ENCODE data around the gene CTSV.
"Not testable (repeated sequence)": the region's sequence is repeated elsewhere in the genome, so short reads cannot be mapped to it uniquely, and the experiment has no call there.

Gene CTSV

DNA sequence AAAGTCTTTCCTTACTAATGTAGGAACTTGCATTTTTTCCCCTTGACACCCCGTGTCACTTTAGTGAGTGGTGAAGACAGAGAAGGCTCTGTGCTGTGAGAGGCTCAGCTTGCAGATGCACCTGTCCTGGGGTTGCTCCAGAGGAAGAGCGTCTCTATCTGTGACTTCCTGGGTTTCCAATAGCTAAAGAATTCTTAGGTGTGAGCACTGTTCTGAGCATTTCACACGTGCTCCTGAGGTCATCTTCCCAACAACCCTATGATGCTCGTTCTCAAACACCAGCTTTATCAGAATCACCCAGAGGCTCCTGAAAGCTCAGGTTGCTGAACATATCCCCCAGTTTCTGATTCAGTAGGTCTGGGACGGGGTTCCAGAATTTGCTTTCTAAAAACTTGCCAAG, 6.4 kb upstream of the CTSV start:
- Histone ChIP-seq H3K27ac (ENCODE audit: insufficient read depth, low read length, poor library complexity, severe bottlenecking) (no peak overlapping the region), H3K27me3 (replicated peaks; ENCODE audit: control insufficient read depth, insufficient read depth, low read length, poor library complexity, severe bottlenecking) (peaks cover 9% of the 10 kb centered on the region), H3K9me3 (ENCODE audit: control insufficient read depth, low read length) (no peaks in the 10 kb centered on the region), H3K4me1 (ENCODE audit: control insufficient read depth, insufficient read depth, low read length, poor library complexity, severe bottlenecking) (no peaks in the 10 kb centered on the region), H3K36me3 (ENCODE audit: control insufficient read depth, insufficient read depth, low read length) (no peaks in the 10 kb centered on the region), H3K4me3 (ENCODE audit: insufficient read depth, low read depth, low read length, poor library complexity, severe bottlenecking) (no peak overlapping the region)
- no peak for DNase-seq

DNA sequence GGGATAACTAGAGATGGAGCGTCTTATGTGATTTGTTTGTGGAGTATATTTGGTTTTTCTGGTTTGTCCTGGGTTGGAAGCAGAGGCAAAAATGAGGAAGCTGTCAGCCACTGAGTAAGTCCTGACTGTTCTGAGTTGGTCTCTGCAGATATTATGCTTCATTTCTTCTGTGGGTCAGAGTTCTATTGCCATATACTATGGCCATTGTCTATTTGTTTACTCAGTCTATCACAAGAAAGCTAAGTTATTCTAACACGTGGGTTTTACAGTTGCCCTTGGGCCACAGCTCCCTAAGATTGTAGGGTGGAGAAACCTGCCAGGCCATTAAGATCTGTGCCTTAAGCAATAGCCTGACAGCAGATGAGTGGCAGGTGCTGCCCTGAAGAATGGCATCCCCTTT, 3.0 kb upstream of the CTSV start:
- peaks cover 22% of the 10 kb centered on the region for H3K27me3 ChIP-seq (replicated peaks; ENCODE audit: control insufficient read depth, insufficient read depth, low read length, poor library complexity, severe bottlenecking)
- DNase-seq = no peak
- peaks cover 11% of the 10 kb centered on the region for H3K4me1 ChIP-seq (ENCODE audit: control insufficient read depth, insufficient read depth, low read length, poor library complexity, severe bottlenecking)

DNA sequence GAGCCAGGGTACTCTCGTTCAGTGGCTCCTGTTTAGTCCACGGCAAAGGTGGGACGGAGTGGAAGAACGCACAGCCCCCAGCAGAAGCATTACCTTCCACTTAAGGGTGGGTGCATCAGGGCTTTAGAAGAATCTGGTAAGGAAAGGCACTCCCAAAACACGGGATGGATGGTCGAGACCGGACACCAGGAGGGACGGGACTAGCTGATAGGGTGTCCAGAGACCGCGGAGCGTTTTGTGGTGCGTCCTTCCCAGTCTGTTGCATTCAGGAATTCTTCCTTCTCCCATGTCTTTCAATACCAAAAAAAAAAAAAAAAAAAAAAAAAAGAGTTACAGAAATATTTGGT, 545 bp upstream of the CTSV start:
- peaks cover 22% of the 10 kb centered on the region for H3K27me3 ChIP-seq (replicated peaks; ENCODE audit: control insufficient read depth, insufficient read depth, low read length, poor library complexity, severe bottlenecking)
- no peak for DNase-seq
- no peak overlapping the region for H3K27ac ChIP-seq (ENCODE audit: insufficient read depth, low read length, poor library complexity, severe bottlenecking)

More for the DNA sequence above, 3.0 kb upstream of the CTSV start:
- H3K36me3 ChIP-seq (ENCODE audit: control insufficient read depth, insufficient read depth, low read length) = no peaks in the 10 kb centered on the region
- H3K27ac ChIP-seq (ENCODE audit: insufficient read depth, low read length, poor library complexity, severe bottlenecking) = no peak overlapping the region
- no peaks in the 10 kb centered on the region for H3K9me3 ChIP-seq (ENCODE audit: control insufficient read depth, low read length)
- no peak overlapping the region for H3K4me3 ChIP-seq (ENCODE audit: insufficient read depth, low read depth, low read length, poor library complexity, severe bottlenecking)

DNA sequence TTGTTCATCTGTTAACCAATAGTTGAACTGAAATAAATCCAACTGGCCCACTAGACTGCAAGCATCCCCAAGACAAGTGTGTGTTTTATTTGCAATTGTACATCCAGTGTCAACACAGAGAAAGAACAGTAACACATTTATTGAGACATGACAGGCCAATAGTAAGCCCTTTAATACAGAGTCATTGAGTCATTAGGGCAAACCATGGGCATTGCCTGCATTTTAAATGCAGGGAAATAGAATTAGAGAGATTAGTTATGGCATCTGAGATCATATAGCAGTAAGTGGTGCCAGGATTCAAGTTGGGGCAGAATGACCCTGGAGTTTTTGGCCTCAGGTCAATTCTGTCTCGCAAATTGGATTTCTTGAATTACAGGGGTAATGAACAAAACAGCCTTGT, 15.4 kb downstream of the CTSV start:
- H3K27ac ChIP-seq (ENCODE audit: insufficient read depth, low read length, poor library complexity, severe bottlenecking); H3K36me3 ChIP-seq (ENCODE audit: control insufficient read depth, insufficient read depth, low read length); H3K9me3 ChIP-seq (ENCODE audit: control insufficient read depth, low read length); H3K4me1 ChIP-seq (ENCODE audit: control insufficient read depth, insufficient read depth, low read length, poor library complexity, severe bottlenecking); H3K27me3 ChIP-seq (replicated peaks; ENCODE audit: control insufficient read depth, insufficient read depth, low read length, poor library complexity, severe bottlenecking); H3K4me3 ChIP-seq (ENCODE audit: insufficient read depth, low read depth, low read length, poor library complexity, severe bottlenecking); DNase-seq: not testable (repeated sequence)

More for the DNA sequence above, 545 bp upstream of the CTSV start:
- H3K9me3 ChIP-seq (ENCODE audit: control insufficient read depth, low read length) = no peaks in the 10 kb centered on the region
- H3K36me3 ChIP-seq (ENCODE audit: control insufficient read depth, insufficient read depth, low read length) = no peaks in the 10 kb centered on the region
- peaks cover 11% of the 10 kb centered on the region for H3K4me1 ChIP-seq (ENCODE audit: control insufficient read depth, insufficient read depth, low read length, poor library complexity, severe bottlenecking)
- H3K4me3 ChIP-seq (ENCODE audit: insufficient read depth, low read depth, low read length, poor library complexity, severe bottlenecking) = peak overlapping the region; percentile 54

DNA sequence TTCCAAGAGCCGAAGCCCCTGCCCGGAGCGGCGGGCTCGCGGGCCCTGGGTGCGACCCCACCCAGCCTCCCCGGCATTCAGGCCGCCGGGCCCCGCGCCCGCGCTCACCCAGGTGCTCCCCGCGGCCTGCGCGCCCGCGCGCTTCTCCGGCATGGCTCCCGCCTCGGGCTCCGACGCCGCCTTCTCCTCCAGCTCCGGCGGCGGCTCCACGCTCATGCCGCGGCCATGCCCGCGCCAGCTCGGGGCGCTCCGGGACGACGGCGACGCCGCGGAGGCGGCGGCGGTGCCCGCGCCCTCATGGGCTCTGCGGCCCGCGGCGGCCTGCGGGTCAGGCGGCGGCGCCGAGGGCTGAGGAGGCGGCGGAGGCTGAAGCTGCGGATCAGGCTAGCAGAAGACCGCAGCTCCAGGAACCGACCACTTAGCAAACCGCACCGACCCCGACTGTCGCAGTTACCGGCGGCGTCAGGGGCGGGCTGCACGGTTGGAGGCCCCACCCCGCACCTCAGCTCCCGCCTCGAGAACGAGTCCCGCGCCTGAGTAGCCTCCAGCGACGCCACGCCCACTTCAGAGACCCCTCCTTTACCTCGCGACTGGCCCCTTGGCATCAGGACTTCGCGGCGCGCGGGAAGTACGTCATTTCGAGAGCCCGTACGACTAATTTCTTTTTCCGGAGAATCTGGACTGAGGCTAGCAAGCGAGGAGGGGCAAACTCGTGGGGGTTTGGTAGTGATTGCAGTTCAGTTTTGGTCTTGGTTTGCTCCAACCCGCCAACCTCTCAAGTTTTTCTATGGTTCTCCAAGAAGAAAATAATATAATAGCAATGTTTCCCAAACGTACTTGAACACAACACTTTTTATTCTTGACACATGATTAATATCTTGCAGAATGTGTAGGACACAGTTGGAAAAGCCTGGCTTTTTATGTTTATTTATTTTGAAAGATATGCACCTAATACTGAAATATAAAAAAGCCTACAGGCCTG, 25.5 kb downstream of the CTSV start:
- H3K9me3 ChIP-seq (ENCODE audit: control insufficient read depth, low read length); H3K4me1 ChIP-seq (ENCODE audit: control insufficient read depth, insufficient read depth, low read length, poor library complexity, severe bottlenecking); H3K27me3 ChIP-seq (replicated peaks; ENCODE audit: control insufficient read depth, insufficient read depth, low read length, poor library complexity, severe bottlenecking); H3K36me3 ChIP-seq (ENCODE audit: control insufficient read depth, insufficient read depth, low read length): not testable (repeated sequence)
- DNase-seq = peak; percentile 72 to 73 (median 73)
- Histone ChIP-seq H3K4me3 (ENCODE audit: insufficient read depth, low read depth, low read length, poor library complexity, severe bottlenecking) (peak overlapping the region; percentile 57), H3K27ac (ENCODE audit: insufficient read depth, low read length, poor library complexity, severe bottlenecking) (peak overlapping the region; percentile 58)

DNA sequence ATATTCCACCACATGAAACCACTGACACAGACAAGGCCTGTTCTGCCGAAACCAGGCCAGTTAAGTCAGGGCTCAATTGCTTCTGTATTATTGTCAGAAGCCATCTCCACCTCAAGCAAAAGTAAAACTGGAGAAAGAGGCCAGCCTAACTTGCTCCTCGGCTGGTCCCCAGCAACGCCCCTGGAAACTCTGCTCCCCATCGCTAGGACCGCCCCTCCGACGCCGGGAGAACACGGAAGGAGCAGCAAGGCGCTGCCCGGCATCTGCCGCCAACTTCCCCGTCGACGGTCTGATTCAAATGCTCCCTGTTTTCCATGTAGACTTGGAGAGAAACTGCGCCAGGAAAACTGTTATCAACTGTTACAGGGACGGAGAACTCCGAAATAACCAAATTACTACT, 26.3 kb downstream of the CTSV start:
- not testable (repeated sequence) for H3K36me3 ChIP-seq (ENCODE audit: control insufficient read depth, insufficient read depth, low read length); H3K4me1 ChIP-seq (ENCODE audit: control insufficient read depth, insufficient read depth, low read length, poor library complexity, severe bottlenecking); DNase-seq; H3K9me3 ChIP-seq (ENCODE audit: control insufficient read depth, low read length); H3K27me3 ChIP-seq (replicated peaks; ENCODE audit: control insufficient read depth, insufficient read depth, low read length, poor library complexity, severe bottlenecking)
- Histone ChIP-seq H3K27ac (ENCODE audit: insufficient read depth, low read length, poor library complexity, severe bottlenecking) (peak overlapping the region; percentile 25), H3K4me3 (ENCODE audit: insufficient read depth, low read depth, low read length, poor library complexity, severe bottlenecking) (peak overlapping the region; percentile 25)

DNA sequence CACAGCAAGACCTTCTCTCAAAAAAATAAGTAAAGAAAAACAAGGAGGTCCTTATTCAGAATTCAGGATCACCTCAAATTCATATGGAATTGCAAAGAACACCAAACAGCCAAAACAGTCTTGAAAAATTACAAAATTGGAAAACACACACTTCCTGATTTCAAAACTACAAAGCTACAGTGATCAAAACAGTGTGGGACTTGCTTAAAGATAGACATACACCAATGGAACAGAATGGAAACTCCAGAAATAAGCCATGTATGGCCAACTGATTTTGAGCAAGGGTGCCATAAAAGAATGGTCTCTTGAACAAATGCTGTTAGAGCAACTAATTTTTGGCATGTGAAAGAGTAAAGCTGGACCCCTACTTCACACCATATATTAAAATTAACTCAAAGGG, 36.7 kb downstream of the CTSV start:
- H3K27me3 ChIP-seq (replicated peaks; ENCODE audit: control insufficient read depth, insufficient read depth, low read length, poor library complexity, severe bottlenecking); H3K9me3 ChIP-seq (ENCODE audit: control insufficient read depth, low read length); H3K4me3 ChIP-seq (ENCODE audit: insufficient read depth, low read depth, low read length, poor library complexity, severe bottlenecking); H3K4me1 ChIP-seq (ENCODE audit: control insufficient read depth, insufficient read depth, low read length, poor library complexity, severe bottlenecking); H3K36me3 ChIP-seq (ENCODE audit: control insufficient read depth, insufficient read depth, low read length); H3K27ac ChIP-seq (ENCODE audit: insufficient read depth, low read length, poor library complexity, severe bottlenecking); DNase-seq: not testable (repeated sequence)

DNA sequence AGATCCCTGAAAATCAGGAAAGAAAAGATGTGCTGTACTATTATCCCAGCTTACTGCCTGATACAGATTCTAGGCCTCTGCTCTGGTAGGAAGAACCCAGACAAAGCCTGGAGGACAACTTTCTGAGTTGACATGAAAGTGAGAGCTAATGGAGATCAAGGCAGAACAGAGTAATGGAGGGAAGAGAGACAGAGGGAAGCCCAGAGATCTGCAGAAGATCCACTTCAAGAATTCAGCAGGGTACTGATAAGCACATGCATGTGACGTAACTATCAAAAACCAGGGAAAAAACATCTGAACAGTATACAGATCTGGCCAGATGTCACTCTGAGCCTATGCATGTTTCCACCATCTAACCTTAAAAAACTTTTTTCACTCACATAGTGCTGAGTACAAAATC, 37.6 kb downstream of the CTSV start:
- H3K4me1 ChIP-seq (ENCODE audit: control insufficient read depth, insufficient read depth, low read length, poor library complexity, severe bottlenecking); H3K36me3 ChIP-seq (ENCODE audit: control insufficient read depth, insufficient read depth, low read length); H3K9me3 ChIP-seq (ENCODE audit: control insufficient read depth, low read length); DNase-seq; H3K27ac ChIP-seq (ENCODE audit: insufficient read depth, low read length, poor library complexity, severe bottlenecking); H3K27me3 ChIP-seq (replicated peaks; ENCODE audit: control insufficient read depth, insufficient read depth, low read length, poor library complexity, severe bottlenecking); H3K4me3 ChIP-seq (ENCODE audit: insufficient read depth, low read depth, low read length, poor library complexity, severe bottlenecking): not testable (repeated sequence)

DNA sequence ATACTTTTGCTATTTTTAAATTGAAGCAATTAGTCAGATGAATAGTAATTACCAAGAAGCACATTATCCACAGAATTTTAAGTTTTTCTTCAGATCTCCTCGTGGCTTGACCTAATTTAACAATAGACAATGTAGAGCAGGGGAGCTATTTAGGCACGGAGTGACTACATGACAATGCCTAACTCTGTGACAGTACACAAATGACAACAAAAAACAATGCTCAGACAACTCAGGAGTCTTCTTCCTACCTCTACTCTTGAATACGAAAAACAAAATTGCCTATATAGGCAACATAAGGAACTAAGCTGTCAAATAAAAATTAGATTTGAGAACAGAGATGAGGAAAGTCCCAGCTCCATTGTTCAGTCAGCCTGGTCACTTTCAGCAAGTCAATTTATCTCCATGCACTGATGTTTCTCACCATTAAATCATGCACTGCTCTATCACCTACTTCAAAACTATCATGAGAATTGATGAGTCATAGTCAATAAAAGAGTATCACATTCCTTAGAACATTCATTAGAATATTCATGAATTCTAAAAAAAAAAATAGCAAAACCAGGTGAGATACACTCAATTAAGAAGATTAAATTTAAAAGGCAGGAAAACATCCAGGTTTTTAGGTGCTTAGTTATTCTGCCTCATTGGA, 38.7 kb downstream of the CTSV start:
- H3K9me3 ChIP-seq (ENCODE audit: control insufficient read depth, low read length); H3K4me1 ChIP-seq (ENCODE audit: control insufficient read depth, insufficient read depth, low read length, poor library complexity, severe bottlenecking); H3K27ac ChIP-seq (ENCODE audit: insufficient read depth, low read length, poor library complexity, severe bottlenecking); DNase-seq; H3K36me3 ChIP-seq (ENCODE audit: control insufficient read depth, insufficient read depth, low read length); H3K4me3 ChIP-seq (ENCODE audit: insufficient read depth, low read depth, low read length, poor library complexity, severe bottlenecking); H3K27me3 ChIP-seq (replicated peaks; ENCODE audit: control insufficient read depth, insufficient read depth, low read length, poor library complexity, severe bottlenecking): not testable (repeated sequence)

DNA sequence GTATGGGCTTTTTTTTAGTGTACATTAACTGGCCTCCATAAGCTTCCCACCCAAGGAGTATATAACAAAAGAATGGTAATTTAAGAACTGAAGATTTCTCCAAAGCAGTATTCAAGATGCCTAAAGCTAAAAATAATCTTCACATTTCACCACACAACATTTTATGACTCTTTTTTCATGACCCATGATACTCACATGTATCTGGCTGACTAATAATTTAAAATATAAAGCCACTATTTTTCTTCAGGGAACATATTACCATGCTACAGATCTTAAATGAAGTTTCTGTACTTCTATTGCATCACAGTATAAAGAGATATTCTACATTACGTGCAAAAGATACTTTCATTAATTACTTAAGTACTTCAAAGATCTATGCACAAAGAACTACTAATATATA, 39.2 kb downstream of the CTSV start:
- not testable (repeated sequence) for H3K4me1 ChIP-seq (ENCODE audit: control insufficient read depth, insufficient read depth, low read length, poor library complexity, severe bottlenecking); H3K36me3 ChIP-seq (ENCODE audit: control insufficient read depth, insufficient read depth, low read length); DNase-seq; H3K27ac ChIP-seq (ENCODE audit: insufficient read depth, low read length, poor library complexity, severe bottlenecking); H3K27me3 ChIP-seq (replicated peaks; ENCODE audit: control insufficient read depth, insufficient read depth, low read length, poor library complexity, severe bottlenecking); H3K4me3 ChIP-seq (ENCODE audit: insufficient read depth, low read depth, low read length, poor library complexity, severe bottlenecking); H3K9me3 ChIP-seq (ENCODE audit: control insufficient read depth, low read length)
